Measurements from ENCODE around the gene HNRNPA3.

HNRNPA3 gene

DNA sequence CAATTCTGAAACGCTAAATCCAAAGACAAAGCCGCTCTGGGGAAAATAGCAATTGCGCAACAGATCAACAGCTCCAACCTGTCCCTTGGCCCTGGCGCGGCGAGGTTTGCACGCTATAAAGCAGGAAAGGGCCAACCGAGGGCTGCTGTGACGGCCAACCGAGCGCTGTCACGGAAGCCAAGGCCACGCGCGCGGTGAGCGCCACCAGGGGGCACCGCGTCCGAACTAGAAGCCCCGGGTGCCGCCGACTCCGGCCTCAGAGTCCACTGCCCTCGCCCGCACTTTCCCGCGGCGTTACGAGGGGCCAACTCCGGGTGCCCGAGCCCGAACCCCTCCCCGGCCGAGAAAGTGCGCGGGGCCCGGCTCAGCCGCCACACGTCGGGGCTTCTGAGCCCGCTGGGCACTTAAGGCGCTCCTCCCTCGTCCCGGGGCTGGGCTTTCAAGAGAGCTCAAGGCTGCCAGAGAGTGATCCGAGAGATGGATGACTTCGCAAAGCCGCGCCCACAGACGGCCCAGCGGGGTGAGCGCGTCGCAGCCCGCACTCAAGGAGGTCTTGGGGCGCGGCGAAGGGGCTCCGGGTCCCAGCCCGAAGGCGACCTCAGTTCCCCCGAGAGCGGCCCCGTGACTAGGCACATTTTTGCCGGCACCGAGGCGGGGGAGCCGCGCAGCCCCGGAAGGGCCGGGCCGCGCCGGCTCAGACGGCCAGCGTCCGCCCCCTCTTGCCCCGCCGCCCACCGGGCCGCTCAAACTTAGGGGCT, 51.0 kb downstream of the HNRNPA3 start (continued):
- TF ChIP-seq ZNF501 (tag by site-specific recombination; IDR thresholded peaks at IDR 0.05) (peak; percentile 97; the same call in 1 of the 2 replicates), ZNF600 (tag by site-specific recombination; IDR thresholded peaks at IDR 0.05) (peak; percentile 91), MZF1 (tag by site-specific recombination; IDR thresholded peaks at IDR 0.05; ENCODE audit: borderline replicate concordance) (no peak), ZNF248 (tag by site-specific recombination; IDR thresholded peaks at IDR 0.05) (no peak), ZNF664 (tag by site-specific recombination; IDR thresholded peaks at IDR 0.05) (no peak), ZNF785 (tag by site-specific recombination; IDR thresholded peaks at IDR 0.05) (peak; percentile 65; the same call in 1 of the 2 replicates), ZNF311 (tag by site-specific recombination; IDR thresholded peaks at IDR 0.05; ENCODE audit: borderline replicate concordance) (no peak), ZNF624 (tag by site-specific recombination; IDR thresholded peaks at IDR 0.05) (no peak), ZNF23 (tag by site-specific recombination; IDR thresholded peaks at IDR 0.05; ENCODE audit: borderline replicate concordance) (no peak), GLI4 (tag by site-specific recombination; IDR thresholded peaks at IDR 0.05) (no peak), ZNF266 (tag by site-specific recombination; IDR thresholded peaks at IDR 0.05; ENCODE audit: low read depth) (no peak), ZBTB1 (tag by site-specific recombination; IDR thresholded peaks at IDR 0.05) (peak; percentile 91; the same call in 1 of the 2 replicates), ZNF768 (tag by site-specific recombination; IDR thresholded peaks at IDR 0.05) (no peak), TRIM28 (IDR thresholded peaks at IDR 0.05; ENCODE audit: borderline replicate concordance, low read length) (peak; percentile 81), ZNF133 (tag by site-specific recombination; IDR thresholded peaks at IDR 0.05) (no peak), ZNF639 (tag by site-specific recombination; IDR thresholded peaks at IDR 0.05) (peak; percentile 80), GFI1B (tag by site-specific recombination; IDR thresholded peaks at IDR 0.05) (peak; percentile 72), ZNF701 (tag by site-specific recombination; IDR thresholded peaks at IDR 0.05) (no peak), ZBTB8A (tag by site-specific recombination; IDR thresholded peaks at IDR 0.05) (peak; percentile 98), ZNF830 (tag by site-specific recombination; IDR thresholded peaks at IDR 0.05; ENCODE audit: low read depth) (no peak), ZNF416 (tag by site-specific recombination; IDR thresholded peaks at IDR 0.05) (no peak), ZNF510 (tag by site-specific recombination; IDR thresholded peaks at IDR 0.05; ENCODE audit: insufficient replicate concordance) (no peak), ZNF529 (tag by site-specific recombination; IDR thresholded peaks at IDR 0.05; ENCODE audit: insufficient replicate concordance) (no peak), SCRT2 (tag by site-specific recombination; IDR thresholded peaks at IDR 0.05) (peak; percentile 91), ELK4 (IDR thresholded peaks at IDR 0.05; ENCODE audit: borderline replicate concordance, low read depth, low read length) (no peak), HOXD13 (CRISPR knock-in tag; IDR thresholded peaks at IDR 0.05; ENCODE audit: borderline replicate concordance) (peak; percentile 88), ZNF433 (tag by site-specific recombination; IDR thresholded peaks at IDR 0.05; ENCODE audit: low read depth) (no peak), ZNF776 (tag by site-specific recombination; IDR thresholded peaks at IDR 0.05; ENCODE audit: borderline replicate concordance) (no peak)
- TF ChIP-seq, protein P1, sequence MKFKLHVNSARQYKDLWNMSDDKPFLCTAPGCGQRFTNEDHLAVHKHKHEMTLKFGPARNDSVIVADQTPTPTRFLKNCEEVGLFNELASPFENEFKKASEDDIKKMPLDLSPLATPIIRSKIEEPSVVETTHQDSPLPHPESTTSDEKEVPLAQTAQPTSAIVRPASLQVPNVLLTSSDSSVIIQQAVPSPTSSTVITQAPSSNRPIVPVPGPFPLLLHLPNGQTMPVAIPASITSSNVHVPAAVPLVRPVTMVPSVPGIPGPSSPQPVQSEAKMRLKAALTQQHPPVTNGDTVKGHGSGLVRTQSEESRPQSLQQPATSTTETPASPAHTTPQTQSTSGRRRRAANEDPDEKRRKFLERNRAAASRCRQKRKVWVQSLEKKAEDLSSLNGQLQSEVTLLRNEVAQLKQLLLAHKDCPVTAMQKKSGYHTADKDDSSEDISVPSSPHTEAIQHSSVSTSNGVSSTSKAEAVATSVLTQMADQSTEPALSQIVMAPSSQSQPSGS (tag by site-specific recombination; IDR thresholded peaks at IDR 0.05; ENCODE audit: low read depth) = no peak
- TF ChIP-seq, protein P2, sequence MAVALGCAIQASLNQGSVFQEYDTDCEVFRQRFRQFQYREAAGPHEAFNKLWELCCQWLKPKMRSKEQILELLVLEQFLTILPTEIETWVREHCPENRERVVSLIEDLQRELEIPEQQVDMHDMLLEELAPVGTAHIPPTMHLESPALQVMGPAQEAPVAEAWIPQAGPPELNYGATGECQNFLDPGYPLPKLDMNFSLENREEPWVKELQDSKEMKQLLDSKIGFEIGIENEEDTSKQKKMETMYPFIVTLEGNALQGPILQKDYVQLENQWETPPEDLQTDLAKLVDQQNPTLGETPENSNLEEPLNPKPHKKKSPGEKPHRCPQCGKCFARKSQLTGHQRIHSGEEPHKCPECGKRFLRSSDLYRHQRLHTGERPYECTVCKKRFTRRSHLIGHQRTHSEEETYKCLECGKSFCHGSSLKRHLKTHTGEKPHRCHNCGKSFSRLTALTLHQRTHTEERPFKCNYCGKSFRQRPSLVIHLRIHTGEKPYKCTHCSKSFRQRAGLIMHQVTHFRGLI (tag by site-specific recombination; IDR thresholded peaks at IDR 0.05) = peak; percentile 99
- TF ChIP-seq, protein P3, sequence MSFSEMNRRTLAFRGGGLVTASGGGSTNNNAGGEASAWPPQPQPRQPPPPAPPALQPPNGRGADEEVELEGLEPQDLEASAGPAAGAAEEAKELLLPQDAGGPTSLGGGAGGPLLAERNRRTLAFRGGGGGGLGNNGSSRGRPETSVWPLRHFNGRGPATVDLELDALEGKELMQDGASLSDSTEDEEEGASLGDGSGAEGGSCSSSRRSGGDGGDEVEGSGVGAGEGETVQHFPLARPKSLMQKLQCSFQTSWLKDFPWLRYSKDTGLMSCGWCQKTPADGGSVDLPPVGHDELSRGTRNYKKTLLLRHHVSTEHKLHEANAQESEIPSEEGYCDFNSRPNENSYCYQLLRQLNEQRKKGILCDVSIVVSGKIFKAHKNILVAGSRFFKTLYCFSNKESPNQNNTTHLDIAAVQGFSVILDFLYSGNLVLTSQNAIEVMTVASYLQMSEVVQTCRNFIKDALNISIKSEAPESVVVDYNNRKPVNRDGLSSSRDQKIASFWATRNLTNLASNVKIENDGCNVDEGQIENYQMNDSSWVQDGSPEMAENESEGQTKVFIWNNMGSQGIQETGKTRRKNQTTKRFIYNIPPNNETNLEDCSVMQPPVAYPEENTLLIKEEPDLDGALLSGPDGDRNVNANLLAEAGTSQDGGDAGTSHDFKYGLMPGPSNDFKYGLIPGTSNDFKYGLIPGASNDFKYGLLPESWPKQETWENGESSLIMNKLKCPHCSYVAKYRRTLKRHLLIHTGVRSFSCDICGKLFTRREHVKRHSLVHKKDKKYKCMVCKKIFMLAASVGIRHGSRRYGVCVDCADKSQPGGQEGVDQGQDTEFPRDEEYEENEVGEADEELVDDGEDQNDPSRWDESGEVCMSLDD (tag by site-specific recombination; IDR thresholded peaks at IDR 0.05) = peak; percentile 79; the same call in 1 of the 2 replicates
